ENCODE data around the gene NTF3.

DNA sequence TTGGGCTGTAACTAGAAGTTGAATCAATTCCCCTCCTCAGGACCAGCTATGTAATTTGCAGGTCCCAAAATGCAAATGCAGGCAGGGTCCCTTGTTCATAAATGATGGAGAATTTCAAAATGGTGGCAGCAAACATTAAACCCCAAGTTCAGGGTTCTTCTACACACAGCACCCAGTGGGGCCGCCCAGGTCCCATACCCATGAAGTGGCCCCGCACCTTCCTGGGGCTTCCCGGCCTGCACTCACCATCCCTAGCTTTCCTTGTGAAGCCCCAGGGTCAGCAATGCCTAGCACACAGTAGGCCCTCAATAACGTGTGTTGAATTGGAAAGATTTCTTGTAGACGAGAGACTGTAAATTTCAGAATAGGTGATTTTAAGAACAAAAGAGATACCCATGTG, 76.0 kb downstream of the NTF3 start:
- TF ChIP-seq, protein P1, sequence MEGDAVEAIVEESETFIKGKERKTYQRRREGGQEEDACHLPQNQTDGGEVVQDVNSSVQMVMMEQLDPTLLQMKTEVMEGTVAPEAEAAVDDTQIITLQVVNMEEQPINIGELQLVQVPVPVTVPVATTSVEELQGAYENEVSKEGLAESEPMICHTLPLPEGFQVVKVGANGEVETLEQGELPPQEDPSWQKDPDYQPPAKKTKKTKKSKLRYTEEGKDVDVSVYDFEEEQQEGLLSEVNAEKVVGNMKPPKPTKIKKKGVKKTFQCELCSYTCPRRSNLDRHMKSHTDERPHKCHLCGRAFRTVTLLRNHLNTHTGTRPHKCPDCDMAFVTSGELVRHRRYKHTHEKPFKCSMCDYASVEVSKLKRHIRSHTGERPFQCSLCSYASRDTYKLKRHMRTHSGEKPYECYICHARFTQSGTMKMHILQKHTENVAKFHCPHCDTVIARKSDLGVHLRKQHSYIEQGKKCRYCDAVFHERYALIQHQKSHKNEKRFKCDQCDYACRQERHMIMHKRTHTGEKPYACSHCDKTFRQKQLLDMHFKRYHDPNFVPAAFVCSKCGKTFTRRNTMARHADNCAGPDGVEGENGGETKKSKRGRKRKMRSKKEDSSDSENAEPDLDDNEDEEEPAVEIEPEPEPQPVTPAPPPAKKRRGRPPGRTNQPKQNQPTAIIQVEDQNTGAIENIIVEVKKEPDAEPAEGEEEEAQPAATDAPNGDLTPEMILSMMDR (IDR thresholded peaks at IDR 0.05; ENCODE audit: insufficient read depth, low read depth, low read length) = no peak
- no peak for TF ChIP-seq EZH2 (IDR thresholded peaks at IDR 0.05; ENCODE audit: insufficient read depth, low read length)

Measured in astrocyte (in vitro differentiated cells and primary cell).